Activated T-helper 2 cell treated with anti-CD3 and anti-CD28 coated beads, Interferon-gamma antibody, Interleukin-2, Interleukin-4, amounts not matched to agents 10 μg/mL and 5 μg/mL and 100 μg/mL, durations not matched to agents 14 hours and 24 hours and 36 hours (primary cell): ENCODE results near the gene TTLL6. TPM values are rescaled to one million over a fixed set of nuclear protein-coding genes. Genes with fewer than 3 reads are reported as not detected.

Source experiments
- DNase-seq: peaks from one replicate; pipeline ENCODE4 v3.0.0; 2021; ENCODE audit warnings: low spot score
- H3K27ac Mint-ChIP-seq: one replicate; pipeline ENCODE4 v1.8.0; 2021; ENCODE audit warnings: mixed read lengths
- H3K27me3 Mint-ChIP-seq: one replicate; pipeline ENCODE4 v1.8.0; 2021; ENCODE audit warnings: low read depth, mixed read lengths
- H3K36me3 Mint-ChIP-seq: one replicate; pipeline ENCODE4 v1.8.0; 2021; ENCODE audit warnings: low read depth, mixed read lengths
- H3K4me1 Mint-ChIP-seq: one replicate; pipeline ENCODE4 v1.8.0; 2021; ENCODE audit warnings: low read depth, mixed read lengths
- H3K4me3 Mint-ChIP-seq: one replicate; pipeline ENCODE4 v1.8.0; 2021; ENCODE audit warnings: low read depth, mild to moderate bottlenecking, moderate library complexity, mixed read lengths
- H3K9me3 Mint-ChIP-seq: one replicate; pipeline ENCODE4 v1.8.0; 2021; ENCODE audit warnings: mixed read lengths
- intact Hi-C: fragments of 100-400 bp; cut with micrococcal nuclease; formaldehyde crosslinking; loops from one replicate; pipeline ENCODE4 v1.15.1; 2023
- total RNA-seq: library from RNA; stranded (reverse); gene quantifications from 2 replicates; pipeline ENCODE4 v1.2.3, GENCODE V29; 2022

The TTLL6 gene
- total RNA-seq, 1 donor from 2014 or later = not detected

- no peak overlapping the region for H3K27ac Mint-ChIP-seq
- H3K27me3 Mint-ChIP-seq = peaks cover 94% of the 10 kb centered on the region
- no peaks in the 10 kb centered on the region for H3K9me3 Mint-ChIP-seq
- no peak overlapping the region for H3K4me3 Mint-ChIP-seq
- H3K4me1 Mint-ChIP-seq = peaks cover 12% of the 10 kb centered on the region
- intact Hi-C loops = no loop called here
- no peaks in the 10 kb centered on the region for H3K36me3 Mint-ChIP-seq
- DNase-seq = no peak
Observed at GRCh38 chr17:48727415-48728175, 89.4 kb downstream of the TTLL6 start.

DNA sequence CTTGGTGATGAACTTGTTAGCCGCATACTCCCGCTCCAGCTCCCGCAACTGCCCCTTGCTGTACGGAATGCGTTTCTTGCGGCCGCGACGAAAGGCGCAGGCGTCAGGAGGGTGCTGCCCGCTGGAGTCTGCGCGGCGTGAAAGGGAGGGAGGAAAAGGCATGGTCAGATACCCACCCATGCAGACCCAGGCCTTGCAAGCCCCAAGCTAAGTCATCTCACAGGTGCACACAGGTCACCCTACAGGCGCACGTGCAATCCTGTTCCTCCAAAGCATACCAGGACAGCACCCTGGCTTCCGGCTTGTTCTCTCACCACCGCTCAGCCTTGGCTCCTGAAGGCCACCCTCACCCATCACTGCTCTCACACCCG lies 90.1 kb downstream of the TTLL6 start:
- H3K4me3 Mint-ChIP-seq = no peak overlapping the region
- H3K36me3 Mint-ChIP-seq = no peaks in the 10 kb centered on the region
- H3K9me3 Mint-ChIP-seq = no peaks in the 10 kb centered on the region
- peaks cover 12% of the 10 kb centered on the region for H3K4me1 Mint-ChIP-seq
- no peak for DNase-seq
- H3K27me3 Mint-ChIP-seq = peaks cover 93% of the 10 kb centered on the region
- no peak overlapping the region for H3K27ac Mint-ChIP-seq
- intact Hi-C loops = no loop called here

DNA sequence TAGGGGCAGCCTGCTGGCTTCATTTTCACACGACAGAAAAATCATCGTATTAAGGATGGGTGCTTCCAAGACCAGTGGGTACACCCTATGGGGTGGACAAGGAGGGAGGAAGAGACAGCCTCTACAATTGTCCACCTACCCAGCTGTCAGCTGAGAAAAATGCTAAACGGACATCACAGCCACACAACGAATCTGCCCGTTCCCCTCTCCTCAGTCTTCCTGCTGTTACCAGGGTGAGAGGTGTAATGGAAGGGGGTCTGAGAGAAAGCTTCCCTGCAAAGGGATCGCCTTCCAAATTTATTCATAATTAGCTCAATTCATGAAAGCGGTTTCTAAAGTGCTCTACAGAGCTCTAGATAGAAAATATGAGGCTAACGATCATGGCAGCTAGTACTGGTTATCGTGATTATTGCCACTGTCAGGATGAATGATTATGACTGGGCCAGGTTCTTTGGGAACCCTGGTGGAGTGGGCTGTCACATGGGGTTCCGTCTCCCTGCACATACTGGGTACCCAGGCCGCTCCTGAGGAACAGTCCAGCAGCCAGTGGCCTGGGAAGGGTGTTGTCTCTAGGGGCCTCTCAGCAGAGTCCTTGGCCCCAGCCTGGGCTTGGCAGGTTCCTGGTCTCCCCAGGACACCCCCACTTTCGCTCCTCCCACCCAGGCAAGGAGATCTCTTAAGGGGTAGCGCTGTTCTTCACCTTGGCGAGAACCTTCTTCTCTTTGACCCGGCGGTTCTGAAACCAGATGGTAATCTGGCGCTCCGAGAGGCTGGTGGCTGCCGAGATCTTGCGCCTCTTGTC lies 90.7 kb downstream of the TTLL6 start:
- Mint-ChIP-seq H3K27ac (no peak overlapping the region), H3K4me1 (peaks cover 12% of the 10 kb centered on the region), H3K36me3 (no peaks in the 10 kb centered on the region)

DNA sequence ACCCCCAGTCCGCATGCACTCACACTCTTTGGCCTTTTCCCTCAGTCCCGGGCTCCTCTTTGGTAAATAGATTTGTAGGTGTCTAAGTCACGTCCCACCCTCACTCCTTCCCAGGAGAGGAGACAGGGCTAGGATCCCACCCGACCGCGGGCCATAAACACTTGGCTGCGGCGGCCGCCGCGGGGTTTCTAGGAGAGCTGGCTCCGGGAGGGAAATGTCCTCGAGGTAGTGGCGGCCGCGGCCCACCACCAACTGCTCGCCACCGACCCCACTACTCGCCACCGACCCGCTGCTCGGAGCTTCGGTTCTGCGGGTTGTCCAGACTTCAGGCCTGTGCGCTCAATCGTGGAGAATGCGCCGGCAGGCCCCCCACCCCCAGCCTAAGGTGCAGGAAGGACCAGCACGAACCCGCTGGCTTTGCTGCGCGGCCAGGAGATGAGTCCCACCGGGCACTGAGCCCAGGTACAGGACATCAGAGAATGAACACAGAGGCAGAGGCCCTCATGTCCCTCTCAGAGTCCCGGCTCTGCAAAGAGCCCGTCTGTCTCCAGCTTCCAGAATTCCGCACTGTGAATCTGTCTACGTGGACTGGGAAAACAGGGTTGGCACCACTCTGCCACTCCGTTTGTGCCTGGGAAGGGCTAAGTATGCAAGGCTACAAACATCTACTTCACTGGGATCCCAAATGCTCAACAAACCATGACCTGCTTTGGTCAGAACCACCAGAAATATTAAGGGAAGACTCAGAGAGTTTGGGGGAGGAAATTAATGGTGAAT lies 91.6 kb downstream of the TTLL6 start:
- no peaks in the 10 kb centered on the region for H3K36me3 Mint-ChIP-seq

More for the DNA sequence above, 90.7 kb downstream of the TTLL6 start:
- intact Hi-C loops = no loop called here
- Mint-ChIP-seq H3K9me3 (no peaks in the 10 kb centered on the region), H3K27me3 (peaks cover 89% of the 10 kb centered on the region), H3K4me3 (no peak overlapping the region)
- DNase-seq = no peak

GRCh38 chr17:48725004-48725287 lies 92.1 kb downstream of the TTLL6 start:
- Mint-ChIP-seq H3K27ac (no peak overlapping the region), H3K4me3 (no peak overlapping the region), H3K36me3 (no peaks in the 10 kb centered on the region), H3K9me3 (no peaks in the 10 kb centered on the region), H3K27me3 (peaks cover 89% of the 10 kb centered on the region), H3K4me1 (peaks cover 12% of the 10 kb centered on the region)
- DNase-seq = no peak
- intact Hi-C loops = loop anchor here (2.0 kb wide), 1 partner anchor 112 kb away; no protein-coding TSS in a partner anchor

More for the DNA sequence above, 91.6 kb downstream of the TTLL6 start:
- H3K27me3 Mint-ChIP-seq = peaks cover 89% of the 10 kb centered on the region
- H3K9me3 Mint-ChIP-seq = no peaks in the 10 kb centered on the region
- no peak for DNase-seq
- intact Hi-C loops = loop anchor here (2.0 kb wide), 1 partner anchor 113 kb away; no protein-coding TSS in a partner anchor
- no peak overlapping the region for H3K4me3 Mint-ChIP-seq
- H3K27ac Mint-ChIP-seq = no peak overlapping the region
- H3K4me1 Mint-ChIP-seq = peaks cover 12% of the 10 kb centered on the region

DNA sequence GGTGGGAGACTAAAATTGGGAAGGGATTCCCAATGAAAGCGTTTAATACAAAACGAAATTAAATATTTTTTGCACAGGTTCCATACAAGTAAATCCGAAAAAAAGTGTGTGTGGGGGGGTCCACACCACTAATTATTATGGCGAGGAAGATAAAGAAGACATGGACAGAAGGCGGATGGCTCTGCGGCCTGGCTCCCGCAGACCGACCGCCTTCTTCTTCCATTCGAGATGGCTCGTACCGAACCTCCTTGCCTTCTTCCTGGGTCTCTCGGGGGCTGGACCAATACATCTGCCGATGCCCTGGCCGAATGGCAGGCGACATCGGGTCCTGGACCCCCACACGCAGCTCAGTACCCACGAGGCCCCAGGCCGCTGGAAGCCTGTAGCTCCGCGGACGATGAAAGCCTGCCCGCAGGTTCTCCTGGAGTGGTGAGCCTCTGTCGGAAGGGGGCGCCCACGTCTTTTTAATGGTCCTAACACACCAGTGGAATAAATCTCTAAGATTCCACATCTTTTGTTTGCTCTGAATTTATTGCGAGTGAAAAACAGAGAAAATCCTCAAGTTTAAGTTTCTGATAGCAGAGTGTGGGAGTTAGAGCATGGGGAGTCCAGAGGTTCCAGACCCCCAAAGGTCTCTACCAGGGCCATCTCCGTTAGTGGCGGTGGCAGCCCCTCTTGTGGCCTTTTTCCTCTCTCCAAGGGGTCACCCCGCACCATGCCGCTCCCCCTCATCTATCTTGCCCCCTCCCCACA lies 92.6 kb downstream of the TTLL6 start:
- no peak overlapping the region for H3K4me3 Mint-ChIP-seq
- peaks cover 89% of the 10 kb centered on the region for H3K27me3 Mint-ChIP-seq
- intact Hi-C loops = loop anchor here (1.0 to 5.0 kb wide), 4 partner anchors 25 to 1243 kb away; partner anchors contain the start of genes DLX4 and NGFR
- no peaks in the 10 kb centered on the region for H3K36me3 Mint-ChIP-seq
- peaks cover 12% of the 10 kb centered on the region for H3K4me1 Mint-ChIP-seq
- peak; percentile 68 for DNase-seq
- no peak overlapping the region for H3K27ac Mint-ChIP-seq
- H3K9me3 Mint-ChIP-seq = no peaks in the 10 kb centered on the region

- H3K36me3 Mint-ChIP-seq = no peaks in the 10 kb centered on the region
- DNase-seq = no peak
- intact Hi-C loops = loop anchor here (1.0 to 5.0 kb wide), 4 partner anchors 26 to 1244 kb away; partner anchors contain the start of genes DLX4 and NGFR
- peaks cover 11% of the 10 kb centered on the region for H3K4me1 Mint-ChIP-seq
- no peak overlapping the region for H3K4me3 Mint-ChIP-seq
- no peaks in the 10 kb centered on the region for H3K9me3 Mint-ChIP-seq
- peaks cover 89% of the 10 kb centered on the region for H3K27me3 Mint-ChIP-seq
- H3K27ac Mint-ChIP-seq = no peak overlapping the region
Observed at GRCh38 chr17:48723423-48724250, 93.4 kb downstream of the TTLL6 start.

- no peak for DNase-seq
- H3K27me3 Mint-ChIP-seq = peaks cover 88% of the 10 kb centered on the region
Observed at GRCh38 chr17:48722915-48723422, 94.1 kb downstream of the TTLL6 start, which contains the start of gene PRAC2. Gene PRAC2 (plus strand): TSS chr17:48723185. CDS start chr17:48724411, 1,226 bp downstream.

DNA sequence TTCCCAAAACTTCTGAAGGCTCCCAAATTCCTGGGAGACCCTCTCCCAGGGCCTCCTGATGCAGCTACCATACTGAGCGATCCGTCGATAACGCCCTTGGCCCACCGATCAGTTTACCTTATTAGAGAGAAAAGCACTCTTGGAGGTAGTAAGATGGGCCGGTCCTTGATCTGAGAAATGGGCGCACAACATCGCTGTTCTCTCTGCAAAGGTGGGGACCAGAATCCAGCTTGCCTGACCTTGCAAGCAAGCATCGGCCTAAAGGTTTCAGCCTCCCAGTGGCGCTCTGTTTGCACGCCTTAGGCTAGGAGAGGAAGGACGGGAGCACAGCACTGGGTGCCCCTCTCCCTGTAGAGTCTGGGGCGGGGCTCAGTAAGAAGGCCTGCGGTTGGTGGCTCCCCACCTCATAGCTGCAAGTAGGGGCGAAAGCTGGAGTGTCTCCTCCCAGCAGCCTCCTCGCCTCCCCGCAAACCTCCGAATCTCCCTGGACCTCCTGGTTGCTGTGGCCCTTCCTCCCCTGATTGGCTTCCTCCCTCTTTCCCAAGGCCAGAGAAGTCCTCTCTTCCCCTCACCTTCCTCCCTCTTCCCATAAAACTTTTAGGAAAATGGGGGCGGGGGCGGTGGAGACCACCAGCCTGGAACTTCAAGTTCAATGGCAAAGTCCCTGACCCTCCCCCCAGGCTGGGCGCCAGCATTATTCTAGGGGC lies 94.7 kb downstream of the TTLL6 start, which contains the start of gene PRAC1:
Gene PRAC1, minus strand, starts transcription at position 318 of the 707 bp plus-strand sequence. Its CDS starts 126 bp downstream, at position 192.
- Mint-ChIP-seq H3K4me1 (peaks cover 15% of the 10 kb centered on the region), H3K9me3 (no peaks in the 10 kb centered on the region), H3K27me3 (peaks cover 88% of the 10 kb centered on the region), H3K36me3 (no peaks in the 10 kb centered on the region), H3K4me3 (no peak within 1 kb of the TSS), H3K27ac (no peak within 1 kb of the TSS)
- intact Hi-C loops = loop anchor here (5.0 kb wide), 2 partner anchors 775 to 1245 kb away; partner anchors contain the start of genes DLX4 and NGFR
- DNase-seq = no peak

More at GRCh38 chr17:48722915-48723422, 94.1 kb downstream of the TTLL6 start, which contains the start of gene PRAC2:
- H3K27ac Mint-ChIP-seq = no peak within 1 kb of the TSS
- no peaks in the 10 kb centered on the region for H3K36me3 Mint-ChIP-seq
- peaks cover 15% of the 10 kb centered on the region for H3K4me1 Mint-ChIP-seq
- no peaks in the 10 kb centered on the region for H3K9me3 Mint-ChIP-seq
- intact Hi-C loops = loop anchor here (5.0 kb wide), 2 partner anchors 774 to 1244 kb away; partner anchors contain the start of genes DLX4 and NGFR
- H3K4me3 Mint-ChIP-seq = no peak within 1 kb of the TSS

DNA sequence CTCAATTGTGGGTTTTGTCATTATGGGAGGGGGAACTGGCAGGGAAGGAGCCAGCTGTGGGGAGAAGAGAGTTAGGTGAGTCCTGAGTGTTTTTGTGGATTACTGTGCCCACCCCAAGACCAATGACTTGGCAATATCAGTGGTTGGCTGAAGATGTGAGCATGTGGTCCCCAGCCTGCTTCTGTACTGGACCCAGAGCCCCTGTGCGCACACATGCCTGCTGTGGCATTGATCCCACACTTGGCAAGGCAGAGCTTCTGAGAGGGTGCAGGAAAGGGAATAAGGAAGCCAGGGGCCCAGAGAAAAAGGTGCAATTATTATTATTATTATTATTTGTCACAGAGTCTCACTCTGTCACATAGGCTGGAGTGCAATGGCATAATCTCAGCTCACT lies 96.0 kb downstream of the TTLL6 start:
- H3K27me3 Mint-ChIP-seq = peaks cover 85% of the 10 kb centered on the region
- H3K9me3 Mint-ChIP-seq = no peaks in the 10 kb centered on the region
- intact Hi-C loops = loop anchor here (5.0 kb wide), 2 partner anchors 776 to 1246 kb away; partner anchors contain the start of genes DLX4 and NGFR
- no peak overlapping the region for H3K4me3 Mint-ChIP-seq
- H3K4me1 Mint-ChIP-seq = peaks cover 13% of the 10 kb centered on the region
- DNase-seq = no peak
- H3K36me3 Mint-ChIP-seq = no peaks in the 10 kb centered on the region
- H3K27ac Mint-ChIP-seq = no peak overlapping the region
